HepG2 (cell line): ENCODE data around the gene C10orf120. TPM values are rescaled to one million over a fixed set of nuclear protein-coding genes. Genes with fewer than 3 reads are reported as not detected.

ENCODE experiments used
- ATAC-seq: fragments of 200-7000 bp; cut with Tn5 transposase; 3 replicates; pipeline ENCODE4 v1.9.1; 2020; ENCODE audit warnings: mild to moderate bottlenecking, moderate library complexity
- BruUV-seq: library from RNA; stranded (reverse); fragments of 400-500 nt; replicated peaks from 2 replicates; lab custom pipeline; 2021; lab: Mats Ljungman, UMichigan
- CTCF ChIA-PET: fragments of 300-600 bp; formaldehyde crosslinking; extraction: SDS; loops from one replicate; lab custom pipeline; 2021; ENCODE audit warnings: low total read pairs, inconsistent platforms, low intra/inter-chr PET ratio; lab: Yijun Ruan, JAX
- POLR2A ChIA-PET: fragments of 350-600 bp; sonication (Branson Sonifier 250); formaldehyde crosslinking; loops from one replicate; lab custom pipeline; 2020; ENCODE audit warnings: antibody characterized with exemption, inconsistent platforms; lab: Yijun Ruan, JAX
- DNase-seq: peaks from one replicate; pipeline ENCODE4 v3.0.0-alpha.2; 2015; ENCODE audit warnings: low spot score
- FAIRE-seq: peaks from 3 replicates; lab custom pipeline; 2011; peaks lifted over from hg19 to GRCh38; lab: Jason Lieb, UNC
- H2AFZ ChIP-seq: one replicate; pipeline ENCODE4 v1.6.1; 2011; ENCODE audit warnings: low read length, inconsistent platforms
- H3K27ac ChIP-seq: fragments of 300-600 bp; 3 replicates; pipeline ENCODE4 v1.8.0; 2011; ENCODE audit warnings: mixed run types, mild to moderate bottlenecking, mixed read lengths, low read length, inconsistent platforms; ENCODE audit not compliant: insufficient read depth; ENCODE audit errors: extremely low read length
- H3K27me3 ChIP-seq, 2 experiments: fragments of 200-600 bp in 1 of 2; 2 replicates in 1 of 2; 3 replicates in 1 of 2; pipeline versions ENCODE4 v1.6.0 to v1.8.0; 2011; ENCODE audit warnings: low read length in 2 of 2, mild to moderate bottlenecking in 2 of 2, moderate library complexity in 2 of 2, inconsistent platforms in 1 of 2; ENCODE audit not compliant: insufficient read depth in 2 of 2, control insufficient read depth in 1 of 2
- H3K36me3 ChIP-seq, 2 experiments: fragments of 200-600 bp in 1 of 2; replicated peaks in 1 of 2; 2 replicates in 1 of 2; 3 replicates in 1 of 2; pipeline versions ENCODE4 v1.5.1 to v1.8.0; 2011; ENCODE audit warnings: low read length in 2 of 2, inconsistent platforms in 1 of 2; ENCODE audit not compliant: insufficient read depth in 2 of 2, control insufficient read depth in 1 of 2
- H3K4me1 ChIP-seq: 2 replicates; pipeline ENCODE4 v1.5.1; 2012; ENCODE audit warnings: low read length, inconsistent platforms; ENCODE audit not compliant: insufficient read depth
- H3K4me2 ChIP-seq: 2 replicates; pipeline ENCODE4 v1.6.0; 2011; ENCODE audit warnings: low read depth, low read length, inconsistent platforms
- H3K4me3 ChIP-seq, 3 experiments: fragments of 200-600 bp in 1 of 3; sonication (generic), shearing (Covaris generic) in 1 of 3; replicated peaks in 1 of 3; 2 replicates each; pipeline ENCODE4 v1.5.1; 2011 to 2016; ENCODE audit warnings: low read length in 3 of 3, inconsistent platforms in 2 of 3, low read depth in 2 of 3, mild to moderate bottlenecking in 2 of 3, control low read depth in 1 of 3, mixed read lengths in 1 of 3; ENCODE audit not compliant: insufficient read depth in 1 of 3
- H3K79me2 ChIP-seq: one replicate; pipeline ENCODE4 v1.6.1; 2011; ENCODE audit warnings: low read length, inconsistent platforms; ENCODE audit not compliant: insufficient read depth
- H3K9ac ChIP-seq: 2 replicates; pipeline ENCODE4 v1.6.0; 2011; ENCODE audit warnings: mild to moderate bottlenecking, low read depth, low read length, inconsistent platforms; ENCODE audit not compliant: insufficient read depth
- H3K9me3 ChIP-seq: 2 replicates; pipeline ENCODE4 v1.5.1; 2012; ENCODE audit warnings: mild to moderate bottlenecking, low read length
- H4K20me1 ChIP-seq: 2 replicates; pipeline ENCODE4 v1.6.0; 2011; ENCODE audit warnings: inconsistent platforms, mild to moderate bottlenecking, low read length, moderate library complexity; ENCODE audit not compliant: insufficient read depth
- CREB1 ChIP-seq, 2 experiments: fragments of 450-650 bp in 1 of 2; IDR thresholded peaks; 2 replicates each; pipeline ENCODE4 v1.6.1; 2016 to 2017; ENCODE audit warnings: control low read depth in 1 of 2, mild to moderate bottlenecking in 1 of 2, missing compliant biosample characterization in 1 of 2, missing genetic modification characterization in 1 of 2
- KDM2A ChIP-seq: sonication (generic); formaldehyde crosslinking; IDR thresholded peaks from 2 replicates; pipeline ENCODE4 v1.4.0; 2020; ENCODE audit warnings: low read depth, missing genetic modification reagents, borderline replicate concordance
- MIER3 ChIP-seq: IDR thresholded peaks from 2 replicates; pipeline ENCODE4 v1.6.1; 2016; ENCODE audit warnings: missing compliant biosample characterization, borderline replicate concordance
- MTA3 ChIP-seq: sonication (generic); formaldehyde crosslinking; IDR thresholded peaks from 2 replicates; pipeline ENCODE4 v1.4.0; 2020; ENCODE audit warnings: missing genetic modification reagents
- NPAS2 ChIP-seq: sonication (generic); formaldehyde crosslinking; IDR thresholded peaks from 2 replicates; pipeline ENCODE4 v1.8.0; 2022; ENCODE audit warnings: mild to moderate bottlenecking, missing genetic modification reagents, borderline replicate concordance
- TEAD3 ChIP-seq: optimal IDR thresholded peaks from 2 replicates; pipeline ENCODE3; 2016; ENCODE audit warnings: borderline replicate concordance
- TOPORS ChIP-seq: sonication (generic); formaldehyde crosslinking; IDR thresholded peaks from 2 replicates; pipeline ENCODE4 v1.8.0; 2023; ENCODE audit warnings: mild to moderate bottlenecking, missing genetic modification reagents
- ZBTB2 ChIP-seq: sonication (generic); formaldehyde crosslinking; IDR thresholded peaks from 2 replicates; pipeline ENCODE4 v1.8.0; 2022; ENCODE audit warnings: low read depth, missing genetic modification reagents
- ZFP36 ChIP-seq: fragments of 150-350 bp; IDR thresholded peaks from 2 replicates; pipeline ENCODE4 v1.6.1; 2018; ENCODE audit warnings: borderline replicate concordance, low read length, low read depth; ENCODE audit not compliant: partially characterized antibody
- ZNF20 ChIP-seq: sonication (generic); formaldehyde crosslinking; IDR thresholded peaks from 2 replicates; pipeline ENCODE4 v1.4.0; 2020; ENCODE audit warnings: mild to moderate bottlenecking, moderate library complexity, missing genetic modification reagents
- ZNF446 ChIP-seq: sonication (generic); formaldehyde crosslinking; IDR thresholded peaks from 2 replicates; pipeline ENCODE4 v1.5.0; 2020; ENCODE audit warnings: mild to moderate bottlenecking, missing genetic modification reagents
- WGBS: methylation state at CpG from one replicate; pipeline ENCODE4 v1.1.6; 2017; ENCODE audit warnings: low lambda C conversion rate; 5-methylcytosine and 5-hydroxymethylcytosine counted together
- in situ Hi-C: cut with HindIII; loops from 2 replicates; pipeline ENCODE4 v1.10.0; 2017; ENCODE audit warnings: low pct_unique_long_range_greater_than_20kb; ENCODE audit not compliant: extremely low pct_ligation_motif_present
- intact Hi-C: fragments of 100-400 bp; cut with micrococcal nuclease; formaldehyde crosslinking; loops from one replicate; pipeline ENCODE4 v1.10.0; 2022; ENCODE audit not compliant: unreplicated experiment
- polyA plus RNA-seq, 8 experiments: library from polyadenylated mRNA; depleted of rRNA in 3 of 8; stranded (reverse) in 7 of 8; unstranded in 1 of 8; fragments of >200 nt; fragmentation: Illumina TruSeq in 4 of 8; extraction: Trizol in 4 of 8; gene quantifications; 2 replicates each; pipeline versions ENCODE4 v1.2.1 to v1.2.3, GENCODE V29; 2011 to 2016; ENCODE audit warnings: low read depth in 4 of 8, missing spikeins in 1 of 8, mixed read lengths in 1 of 8; ENCODE audit not compliant: insufficient read depth in 1 of 8
- total RNA-seq, 5 experiments: library from RNA; depleted of rRNA; stranded (reverse); fragments of >200 nt; fragmentation: Illumina TruSeq; extraction: Trizol; gene quantifications; 2 replicates each; pipeline ENCODE4 v1.2.3, GENCODE V29; 2016; ENCODE audit warnings: low read depth in 1 of 5

C10orf120 gene
- total and polyA plus RNA-seq, 2 of the 13 experiments (the other 11 are each of a cell fraction or from before 2014, with no cell fraction given) = not detected

GRCh38 chr10:122673269-122673668 lies 26.4 kb downstream of the C10orf120 start:
- DNase-seq = no peak
- CTCF ChIA-PET = no interaction called here
- TF ChIP-seq NPAS2 (CRISPR knock-in tag) (no peak), MIER3 (no peak), ZFP36 (no peak), TOPORS (CRISPR knock-in tag) (no peak), ZNF20 (CRISPR knock-in tag) (no peak), ZNF446 (CRISPR knock-in tag) (no peak), CREB1 (IDR thresholded peaks at IDR 0.05) (no peak), CREB1 (CRISPR knock-in tag; IDR thresholded peaks at IDR 0.05) (no peak), TEAD3 (no peak), KDM2A (CRISPR knock-in tag) (no peak), MTA3 (CRISPR knock-in tag) (no peak), ZBTB2 (CRISPR knock-in tag) (no peak)
- TF ChIP-seq, all 625 proteins: peak for 0
- Histone ChIP-seq H3K79me2 (no peaks in the 10 kb centered on the region), H3K36me3 (no peaks in the 10 kb centered on the region), H4K20me1 (no peaks in the 10 kb centered on the region), H3K4me2 (no peak overlapping the region), H3K27me3 (peaks cover 1 to 27% of the 10 kb centered on the region in 2 experiments; a peak in 3 of 5 replicates), H3K4me3 (no peak overlapping the region), H3K4me1 (no peaks in the 10 kb centered on the region), H2AFZ (no peak overlapping the region), H3K9me3 (no peaks in the 10 kb centered on the region), H3K9ac (no peak overlapping the region), H3K27ac (no peak overlapping the region)
- ATAC-seq (no peak), FAIRE-seq (no peak)
- 2% methylated on average over 3 of the region's 6 CpGs for WGBS
- no TSS peak for BruUV-seq
- POLR2A ChIA-PET = no interaction called here
- in situ Hi-C loops (no loop called here), intact Hi-C loops (no loop called here)
